HG03139 (cell line): Measurements from ENCODE around the gene HCN4.

Source experiments
- ATAC-seq: cut with Tn5 transposase; IDR thresholded peaks from one replicate; pipeline ENCODE4 v1.9.1; 2021; ENCODE audit not compliant: unreplicated experiment

HCN4 gene

DNA sequence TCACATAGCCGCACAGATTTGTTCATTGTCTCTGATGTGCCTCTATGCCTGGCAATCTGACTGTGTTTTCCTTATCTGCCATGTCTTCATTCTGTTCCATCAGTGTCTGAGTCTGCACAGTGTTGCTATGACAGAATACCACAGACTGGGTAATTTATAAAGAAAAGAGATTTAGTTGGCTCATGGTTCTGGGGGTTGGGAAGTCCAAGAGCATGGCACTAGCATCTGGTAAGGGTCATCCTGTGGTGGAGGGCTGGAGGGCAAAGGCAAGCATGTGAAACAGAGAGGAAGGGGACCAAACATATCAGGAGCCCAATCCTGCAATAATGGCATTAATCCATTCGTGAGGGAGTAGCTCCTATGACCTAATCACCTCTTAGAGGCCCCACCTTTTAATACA is 11.9 kb upstream of the HCN4 start:
- ATAC-seq: no peak

DNA sequence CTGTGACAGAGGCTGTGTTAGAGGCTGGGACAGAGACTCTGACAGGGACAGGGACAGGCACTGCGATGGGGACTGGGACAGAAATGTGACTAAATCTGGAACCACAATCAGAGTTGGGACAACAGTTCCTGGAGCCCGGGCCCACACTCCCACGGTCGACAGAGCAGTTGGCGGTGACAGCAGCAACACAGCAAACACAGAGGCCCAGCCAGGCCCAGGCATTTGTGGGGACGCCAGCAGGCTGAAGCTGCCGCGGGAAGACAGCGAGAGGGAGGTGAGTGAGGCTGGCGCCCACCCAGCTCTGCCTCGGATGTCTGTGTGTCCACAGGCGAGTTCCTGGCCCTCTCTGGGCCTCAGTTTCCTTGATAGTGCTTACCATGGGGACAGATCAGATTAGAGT is 9.3 kb upstream of the HCN4 start:
- ATAC-seq: no peak

DNA sequence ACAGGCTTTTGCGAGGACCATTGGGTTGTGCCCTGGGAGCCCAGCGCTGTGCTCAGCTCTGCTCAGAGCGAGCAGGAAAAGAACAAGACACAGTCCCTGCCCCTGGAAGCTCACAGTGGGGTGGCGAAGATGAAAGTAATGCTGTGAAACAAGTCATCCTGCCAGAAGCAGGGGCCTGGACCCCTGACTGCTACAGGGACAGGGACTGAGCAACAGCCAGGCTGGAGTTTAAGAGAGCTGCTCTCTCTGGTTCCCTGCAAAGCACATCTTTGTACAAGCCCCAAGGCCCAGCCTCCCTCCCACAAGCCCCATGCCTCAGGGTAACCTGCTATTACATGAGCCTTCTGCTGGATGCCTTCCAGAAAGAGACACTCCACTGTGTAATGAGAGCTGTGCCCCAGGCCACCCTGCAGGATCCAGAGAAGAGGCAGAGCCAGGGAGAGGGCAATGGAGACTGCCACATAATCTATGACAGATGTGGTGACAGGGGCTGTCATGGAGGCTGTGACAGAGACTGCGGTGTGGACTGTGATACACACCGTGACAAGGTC is 7.1 kb upstream of the HCN4 start:
- ATAC-seq: no peak

DNA sequence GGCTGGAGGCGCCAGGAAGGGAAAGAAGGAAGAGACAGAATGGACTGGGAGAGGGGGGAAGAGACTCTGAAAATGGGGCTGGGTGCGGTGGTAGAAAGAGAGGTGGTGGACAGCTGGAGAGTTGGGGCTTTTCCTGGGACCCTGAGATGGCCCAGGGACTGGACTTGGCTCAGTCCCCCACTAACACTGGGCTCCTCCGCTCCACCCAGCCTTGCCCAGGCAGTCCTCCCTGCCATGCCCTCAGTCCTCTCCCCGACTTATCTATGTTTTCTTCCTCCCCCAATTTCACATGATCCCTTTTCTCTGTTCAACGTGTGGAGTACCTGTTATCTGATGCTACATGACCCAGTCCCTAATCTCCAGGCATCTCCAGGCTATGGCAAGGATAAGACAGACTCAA is 6.3 kb upstream of the HCN4 start:
- no peak for ATAC-seq

GRCh38 chr15:73374604-73375003 is 5.8 kb upstream of the HCN4 start:
- ATAC-seq: no peak

DNA sequence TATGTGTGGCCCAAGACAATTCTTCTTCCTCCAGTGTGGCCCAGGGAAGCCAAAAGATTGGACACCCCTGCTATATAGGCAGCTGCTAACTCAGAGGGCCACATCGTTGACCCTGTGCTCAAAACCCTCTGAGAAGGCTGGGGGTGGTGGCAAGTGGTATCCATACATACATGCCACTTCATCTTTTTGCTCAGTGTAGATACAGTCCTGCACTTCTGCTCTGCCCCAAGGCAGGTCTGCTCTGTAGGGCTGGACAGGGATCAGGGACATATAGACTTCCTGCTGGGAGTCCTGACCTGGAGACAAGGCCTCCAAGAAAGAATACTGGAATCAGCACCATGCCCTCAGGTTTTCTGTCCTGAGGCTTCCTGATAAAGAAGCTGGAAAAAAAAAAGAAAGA is 4.5 kb upstream of the HCN4 start:
- no peak for ATAC-seq

- ATAC-seq: no peak
Observed at GRCh38 chr15:73371812-73372211, 3.1 kb upstream of the HCN4 start.

GRCh38 chr15:73370151-73370550 is 1.4 kb upstream of the HCN4 start:
- no peak for ATAC-seq

DNA sequence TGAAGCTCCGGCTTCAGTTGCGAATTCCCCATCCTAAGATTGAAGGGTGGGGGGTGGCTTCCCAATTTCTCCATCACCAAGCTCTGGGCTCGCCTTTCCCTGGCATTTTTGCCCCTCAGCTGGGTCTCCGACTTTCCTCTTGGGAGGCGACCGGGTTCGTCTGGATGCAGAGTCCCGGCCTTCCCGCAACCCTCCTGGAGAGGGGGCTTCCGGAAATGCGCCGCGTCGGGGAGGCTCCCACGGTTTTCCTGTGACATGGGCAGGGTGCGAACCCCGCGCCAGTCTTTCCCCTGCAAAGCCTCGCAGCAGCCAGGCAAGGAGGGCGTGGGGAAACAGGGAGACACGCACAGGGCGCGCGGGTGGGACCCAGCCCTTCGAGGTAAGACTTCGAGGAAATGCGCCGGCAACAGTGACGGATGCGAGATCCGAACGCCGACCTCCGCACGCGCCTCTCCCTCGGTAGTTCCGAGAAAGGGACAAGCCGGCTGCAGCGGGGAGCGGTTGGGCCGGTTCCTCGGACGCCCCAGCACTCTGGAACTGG is 466 bp upstream of the HCN4 start:
- no peak for ATAC-seq

GRCh38 chr15:73367624-73368300 is 996 bp downstream of the HCN4 start:
- no peak for ATAC-seq

DNA sequence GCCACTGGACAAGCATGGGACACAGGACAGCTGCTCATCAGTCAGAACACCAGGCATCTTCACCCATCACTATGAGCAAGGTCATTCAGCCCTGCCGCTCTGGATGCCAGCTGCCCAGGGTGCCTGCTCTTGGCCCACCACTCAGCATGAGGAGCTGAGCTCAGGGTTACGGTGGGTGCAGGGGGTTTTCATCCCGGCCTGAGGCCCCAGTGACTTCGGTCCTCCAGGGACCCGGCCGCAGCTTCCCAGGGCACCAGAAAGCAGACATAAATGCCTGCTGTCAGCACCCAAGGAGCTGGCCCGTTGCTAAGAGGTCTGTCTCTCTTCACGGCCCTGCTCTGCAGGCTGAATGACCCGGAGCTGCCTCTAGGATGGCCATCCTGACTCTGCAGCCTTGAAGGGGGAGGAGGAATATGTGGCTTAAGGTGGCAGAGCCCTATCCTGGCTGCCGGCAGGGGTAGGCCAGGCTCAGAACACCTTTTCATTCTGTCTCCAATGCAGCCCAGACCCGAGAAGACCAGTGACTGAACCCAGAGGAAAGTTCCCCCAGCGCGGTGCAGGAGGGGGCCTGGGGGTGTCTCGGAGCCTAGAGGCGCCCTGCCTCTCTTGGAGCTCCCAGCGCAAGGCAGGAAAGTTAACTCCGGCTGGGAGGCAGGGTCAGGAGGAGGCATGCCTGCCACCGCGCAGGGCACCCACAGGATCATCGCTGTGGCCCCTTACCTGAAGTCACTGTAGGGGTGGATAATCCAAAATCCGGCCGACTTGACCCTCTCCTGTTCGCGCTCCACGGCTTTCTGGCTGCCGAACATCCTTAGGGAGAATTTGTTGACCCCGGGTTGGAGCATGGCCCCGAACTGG is 1.8 kb downstream of the HCN4 start:
- ATAC-seq: no peak

DNA sequence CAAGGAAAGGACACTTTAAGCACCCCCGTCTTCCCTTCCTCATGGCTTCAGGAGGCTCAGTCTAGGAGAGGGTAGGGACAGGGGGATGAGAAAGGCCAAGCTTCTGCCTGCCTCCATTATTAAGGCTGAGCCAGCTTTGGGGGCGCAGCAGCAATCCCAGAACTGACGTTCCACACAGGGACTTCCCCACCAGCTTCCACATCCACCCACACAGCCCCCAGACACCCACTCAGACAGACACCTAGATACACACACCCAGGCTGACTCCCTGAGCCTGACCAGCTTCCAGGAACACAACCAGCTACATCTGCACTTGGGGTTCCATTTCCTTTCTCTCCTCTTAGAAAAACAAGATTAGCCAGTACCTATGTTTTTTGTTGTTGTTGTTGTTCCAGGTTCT is 4.7 kb downstream of the HCN4 start:
- no peak for ATAC-seq

- no peak for ATAC-seq
Observed at GRCh38 chr15:73362900-73363299, 5.9 kb downstream of the HCN4 start.

DNA sequence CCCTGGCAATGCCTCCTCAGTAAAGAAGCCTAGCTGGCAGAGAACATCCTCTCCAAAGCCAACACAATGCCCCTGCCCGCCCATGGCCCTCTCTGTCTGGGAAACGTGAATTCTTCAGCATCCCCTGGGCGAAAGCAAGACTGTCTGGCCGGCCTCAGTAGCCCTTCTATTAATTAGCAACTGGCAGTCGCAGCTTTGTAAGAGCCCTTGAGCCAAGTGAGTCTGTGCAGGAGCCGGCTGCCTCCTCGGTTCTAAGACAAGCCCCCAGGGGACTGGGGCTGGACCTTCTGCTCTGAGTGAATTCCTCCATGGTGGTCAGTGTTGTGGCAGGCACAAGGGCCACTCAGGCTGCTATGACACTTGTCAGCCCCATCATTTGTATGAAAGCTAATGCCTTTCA is 7.4 kb downstream of the HCN4 start:
- ATAC-seq: no peak

DNA sequence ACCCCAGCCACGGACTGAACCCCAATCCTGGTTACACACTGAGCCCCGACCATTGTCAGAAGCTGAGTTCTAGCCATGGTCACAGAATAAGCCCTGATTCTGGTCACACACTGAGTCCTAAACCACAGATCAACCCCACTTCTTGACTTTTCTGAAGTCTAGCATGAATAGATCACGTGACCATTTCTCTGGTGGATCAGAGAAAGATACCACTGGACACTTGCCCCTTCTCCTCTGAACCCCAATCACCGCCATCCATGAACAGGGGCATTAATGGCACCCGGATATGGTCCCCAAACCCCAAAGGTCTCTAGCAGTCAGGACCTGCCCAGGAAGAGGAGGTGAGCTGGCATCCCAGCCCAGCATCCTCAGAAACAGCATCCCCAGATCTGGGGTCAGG is 9.1 kb downstream of the HCN4 start:
- ATAC-seq: no peak

GRCh38 chr15:73357999-73358665 is 10.6 kb downstream of the HCN4 start:
- ATAC-seq: no peak

DNA sequence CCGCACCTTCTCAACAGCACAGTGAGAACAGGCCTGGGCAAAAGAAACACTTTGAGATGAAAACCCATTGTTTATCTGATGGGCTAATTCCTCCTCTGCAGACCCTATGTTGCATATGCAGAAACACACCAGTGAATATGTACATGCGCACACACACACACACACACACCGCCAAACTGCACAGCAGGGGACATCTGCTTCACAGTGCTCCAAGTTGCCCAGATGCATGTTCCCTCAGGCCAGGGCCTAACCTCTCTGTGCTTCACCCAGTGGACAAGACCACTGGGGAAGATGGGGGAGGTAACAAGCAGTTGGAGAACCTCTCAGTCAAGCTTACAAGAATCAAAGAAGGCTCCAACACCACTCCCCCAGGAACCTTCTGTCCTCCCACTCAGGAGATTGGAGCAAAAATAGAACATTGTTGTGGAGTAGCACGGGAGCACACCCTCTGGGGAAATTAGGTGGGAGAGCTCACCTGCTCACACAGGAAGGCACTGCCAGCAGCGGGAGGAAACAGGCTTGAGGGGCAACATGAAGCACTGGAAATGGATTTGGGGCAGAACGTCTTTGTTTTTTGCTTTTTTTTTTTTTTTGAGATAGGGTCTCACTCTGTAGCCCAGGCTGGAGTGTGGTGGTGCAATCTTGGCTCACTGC is 13.0 kb downstream of the HCN4 start:
- no peak for ATAC-seq

DNA sequence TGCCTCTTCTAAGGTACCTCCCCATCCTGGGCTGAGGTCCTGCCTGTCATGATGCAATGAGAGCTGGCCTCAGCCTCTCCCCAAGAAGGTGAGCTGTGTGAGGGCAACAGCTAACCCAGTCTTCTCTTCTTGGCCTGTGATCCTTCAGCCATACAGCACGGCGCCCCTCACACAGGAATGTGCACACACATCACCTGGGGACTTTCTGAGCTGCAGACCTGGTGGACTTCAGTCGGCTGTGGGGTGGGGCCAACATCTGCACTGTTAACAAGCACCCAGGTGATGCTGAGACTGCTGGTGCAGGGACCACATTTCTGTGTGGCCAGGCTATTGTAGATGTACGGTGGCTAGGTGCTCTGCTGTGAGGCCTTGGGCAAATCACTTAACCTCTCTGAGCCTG is 14.5 kb downstream of the HCN4 start:
- ATAC-seq: no peak

DNA sequence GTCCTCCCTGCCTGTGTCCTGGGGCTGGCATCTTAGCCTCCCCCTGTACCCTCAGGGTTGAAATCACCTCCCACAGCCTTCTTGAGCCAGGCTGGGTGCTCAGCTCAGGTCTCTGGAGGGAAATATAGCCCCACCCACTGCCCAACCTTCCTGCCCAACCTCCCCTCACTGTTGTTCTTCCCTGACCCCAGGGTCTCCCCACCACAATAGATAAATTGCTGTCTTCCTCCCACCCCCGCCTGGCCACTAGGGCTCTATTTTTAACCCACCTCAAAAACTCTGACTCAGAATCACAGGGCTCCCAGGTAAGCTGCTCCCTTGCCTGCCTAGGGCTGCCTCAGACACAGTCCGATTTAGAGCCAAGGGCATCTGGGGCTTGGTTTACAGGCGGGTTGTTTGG is 15.0 kb downstream of the HCN4 start:
- no peak for ATAC-seq

- ATAC-seq: no peak
Observed at GRCh38 chr15:73352082-73352481, 16.7 kb downstream of the HCN4 start.

- no peak for ATAC-seq
Observed at GRCh38 chr15:73349191-73349590, 19.6 kb downstream of the HCN4 start.
